Suprapubic skin (tissue), 4 donors: Measurements from ENCODE around the gene PRRX2.

Experiments
- CTCF ChIP-seq, 2 donors: fragments of 200-600 bp in 1 of 2; fragments of 450-650 bp in 1 of 2; sonication (generic) in 1 of 2; IDR thresholded peaks; one replicate each; pipeline ENCODE4 v1.5.1; 2016 to 2019; ENCODE audit warnings: antibody characterized with exemption in 2 of 2, mild to moderate bottlenecking in 1 of 2, moderate library complexity in 1 of 2
- POLR2A ChIP-seq, 2 donors: fragments of 450-650 bp; IDR thresholded peaks; one replicate each; pipeline ENCODE4 v1.6.1; 2017; ENCODE audit warnings: antibody characterized with exemption in 2 of 2, mild to moderate bottlenecking in 2 of 2, moderate library complexity in 2 of 2
- POLR2AphosphoS5 ChIP-seq, 3 donors: sonication (generic); formaldehyde crosslinking; IDR thresholded peaks; one replicate each; pipeline ENCODE4 v1.6.1; 2017; ENCODE audit warnings: antibody characterized with exemption in 3 of 3

- TF ChIP-seq CTCF (IDR thresholded peaks at IDR 0.05), result no peak
- TF ChIP-seq POLR2A (IDR thresholded peaks at IDR 0.05), result no peak
- TF ChIP-seq POLR2AphosphoS5 (IDR thresholded peaks at IDR 0.05), result no peak
Observed at GRCh38 chr9:129644902-129645301, 20.5 kb upstream of the PRRX2 start.
